Spinal cord (tissue), 10 donors: Measurements from ENCODE around the gene SOX8. TPM values are rescaled to one million over a fixed set of nuclear protein-coding genes. Genes with fewer than 3 reads are reported as not detected.

ENCODE experiments used
- DNase-seq, 6 donors: peaks; one replicate each; pipeline versions ENCODE4 v3.0.0 to v3.0.0-alpha.2; 2013 to 2015; ENCODE audit warnings: low spot score in 6 of 6, low read depth in 4 of 6
- H3K27ac ChIP-seq: one replicate; pipeline ENCODE4 v1.5.1; 2013; ENCODE audit warnings: low read depth, low read length, control low read depth
- H3K27me3 ChIP-seq: one replicate; pipeline ENCODE4 v1.6.1; 2013; ENCODE audit warnings: low read length; ENCODE audit not compliant: control insufficient read depth, insufficient read depth
- H3K36me3 ChIP-seq: one replicate; pipeline ENCODE4 v1.6.1; 2013; ENCODE audit warnings: low read length; ENCODE audit not compliant: control insufficient read depth, insufficient read depth
- H3K4me1 ChIP-seq: one replicate; pipeline ENCODE4 v1.6.1; 2013; ENCODE audit warnings: low read length; ENCODE audit not compliant: control insufficient read depth, insufficient read depth
- H3K4me3 ChIP-seq: one replicate; pipeline ENCODE4 v1.5.1; 2013; ENCODE audit warnings: low read depth, low read length, control low read depth
- H3K9me3 ChIP-seq: one replicate; pipeline ENCODE4 v1.6.1; 2013; ENCODE audit warnings: low read length; ENCODE audit not compliant: control insufficient read depth, insufficient read depth
- WGBS: methylation state at CpG from one replicate; pipeline ENCODE4 v1.1.5; 2013; ENCODE audit warnings: missing lambda C conversion rate; ENCODE audit not compliant: insufficient coverage; 5-methylcytosine and 5-hydroxymethylcytosine counted together
- long read RNA-seq, 4 donors: transcript quantifications; one replicate each; lab custom pipeline, GENCODE V29; 2026
- polyA plus RNA-seq, 2 donors: library from polyadenylated mRNA; unstranded; fragments of 120-200 nt; gene quantifications; one replicate each; pipeline ENCODE4 v1.2.1, GENCODE V29; 2013; ENCODE audit not compliant: insufficient read length in 2 of 2
- total RNA-seq, 2 donors: library from RNA; depleted of rRNA in 1 of 2; stranded (reverse); fragments of 120-200 nt in 1 of 2; fragments of >200 nt in 1 of 2; gene quantifications; one replicate each; pipeline versions ENCODE4 v1.2.3 to v1.2.4, GENCODE V29; 2013 to 2014
- donor health status: healthy.

The SOX8 gene
- 10 to 100 TPM; 61.3 to 64.0 TPM for total RNA-seq
- 100 to 1,000 TPM; 166 to 200 TPM for polyA plus RNA-seq
- long read RNA-seq, donor 1, full-length matches to known transcripts, result 61 of 67 reads
- long read RNA-seq, donor 1, partial matches to known transcripts, result 0 of 67 reads
- long read RNA-seq, donor 1, other reads (novel, unspliced or antisense), result 6 of 67 reads
- long read RNA-seq, donor 2, full-length matches to known transcripts, result 35 of 35 reads
- long read RNA-seq, donor 2, partial matches to known transcripts, result 0 of 35 reads
- long read RNA-seq, donor 2, other reads (novel, unspliced or antisense), result 0 of 35 reads
- long read RNA-seq, donor 3, full-length matches to known transcripts, result 43 of 48 reads
- long read RNA-seq, donor 3, partial matches to known transcripts, result 5 of 48 reads
- long read RNA-seq, donor 3, other reads (novel, unspliced or antisense), result 0 of 48 reads
- long read RNA-seq, donor 4, full-length matches to known transcripts, result 2 of 43 reads
- long read RNA-seq, donor 4, partial matches to known transcripts, result 41 of 43 reads
- long read RNA-seq, donor 4, other reads (novel, unspliced or antisense), result 0 of 43 reads

DNA sequence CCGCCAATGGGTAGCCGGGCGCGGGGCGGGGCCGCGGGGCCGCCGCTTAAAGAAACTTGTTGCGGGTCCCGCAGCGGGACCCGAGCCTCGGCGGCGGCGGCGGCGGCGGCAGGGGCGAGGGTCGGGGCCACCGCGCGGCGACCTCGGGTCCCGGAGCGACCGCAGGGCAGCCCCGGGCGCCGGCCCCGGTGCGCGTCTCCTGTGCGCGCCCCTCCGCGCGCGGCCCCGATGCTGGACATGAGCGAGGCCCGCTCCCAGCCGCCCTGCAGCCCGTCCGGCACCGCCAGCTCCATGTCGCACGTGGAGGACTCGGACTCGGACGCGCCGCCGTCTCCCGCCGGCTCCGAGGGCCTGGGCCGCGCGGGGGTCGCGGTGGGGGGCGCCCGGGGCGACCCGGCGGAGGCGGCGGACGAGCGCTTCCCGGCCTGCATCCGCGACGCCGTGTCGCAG is at the start of gene SOX8:
Gene SOX8, plus strand, starts transcription at position 76 of the 450 bp plus-strand sequence. Its CDS starts 153 bp downstream, at position 229.
- Histone ChIP-seq H3K27me3 (peaks cover 8% of the 10 kb centered on the region), H3K27ac (peak within 1 kb of the TSS; percentile 59), H3K4me1 (peaks cover 79% of the 10 kb centered on the region), H3K36me3 (peaks cover 71% of the 10 kb centered on the region), H3K4me3 (peak within 1 kb of the TSS; percentile 55), H3K9me3 (no peaks in the 10 kb centered on the region)
- under 1% methylated on average over 80 of the region's 80 CpGs for WGBS
- DNase-seq, result no peak

DNA sequence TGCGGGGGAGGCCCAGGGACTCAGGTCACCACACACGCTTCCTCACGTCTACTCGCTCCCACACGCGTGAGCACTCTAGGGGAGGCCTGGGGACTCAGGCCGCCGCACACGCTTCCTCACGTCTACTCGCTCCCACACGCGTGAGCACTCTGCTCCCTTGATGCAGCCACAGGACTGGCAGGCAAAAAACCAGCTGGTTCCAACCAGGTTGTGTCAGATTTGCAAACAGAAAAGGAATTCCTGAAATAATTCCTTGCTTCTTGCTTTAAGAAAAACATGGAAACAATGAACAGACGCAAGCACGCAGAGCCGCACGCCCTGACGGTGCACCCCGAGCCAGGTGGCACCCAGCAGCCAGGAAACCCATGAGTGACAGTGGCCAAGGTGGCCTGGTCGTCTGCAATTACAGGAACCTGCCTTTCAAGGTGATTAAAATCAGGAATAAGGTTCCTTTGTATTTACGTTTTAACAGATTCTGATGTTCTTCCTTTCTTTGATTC is 48.7 kb upstream of the SOX8 start:
- no peak overlapping the region for H3K27ac ChIP-seq
- peaks cover 3% of the 10 kb centered on the region for H3K4me1 ChIP-seq
- 89% methylated on average over 20 of the region's 21 CpGs for WGBS
- peaks cover 76% of the 10 kb centered on the region for H3K36me3 ChIP-seq
- DNase-seq, result no peak
- no peak overlapping the region for H3K4me3 ChIP-seq
- no peaks in the 10 kb centered on the region for H3K27me3 ChIP-seq
- no peaks in the 10 kb centered on the region for H3K9me3 ChIP-seq

DNA sequence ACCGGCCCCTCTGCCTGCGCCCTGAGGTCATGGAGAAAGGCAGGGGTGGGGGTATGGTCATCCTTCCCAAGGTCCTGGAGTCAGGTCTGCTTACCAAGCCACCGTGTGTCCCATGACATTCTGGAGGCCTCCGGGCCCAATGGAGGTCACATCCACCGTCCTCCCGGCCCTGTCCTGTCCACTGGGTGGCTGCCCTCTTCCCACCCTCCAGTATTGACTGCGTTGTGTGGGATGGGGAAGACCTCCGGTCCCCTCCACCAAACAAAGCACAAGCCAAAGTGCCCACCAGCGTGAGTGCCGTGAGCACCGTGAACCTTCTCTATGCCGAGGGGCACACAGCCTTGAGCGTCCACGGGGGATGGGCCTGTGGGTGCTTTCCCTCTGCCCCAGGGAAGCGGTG is 48.0 kb upstream of the SOX8 start:
- 98% methylated on average over 14 of the region's 15 CpGs for WGBS
- H3K27me3 ChIP-seq, result no peaks in the 10 kb centered on the region
- peaks cover 81% of the 10 kb centered on the region for H3K36me3 ChIP-seq
- H3K4me3 ChIP-seq, result no peak overlapping the region
- H3K27ac ChIP-seq, result no peak overlapping the region
- DNase-seq, result no peak
- peaks cover 3% of the 10 kb centered on the region for H3K4me1 ChIP-seq
- no peaks in the 10 kb centered on the region for H3K9me3 ChIP-seq

DNA sequence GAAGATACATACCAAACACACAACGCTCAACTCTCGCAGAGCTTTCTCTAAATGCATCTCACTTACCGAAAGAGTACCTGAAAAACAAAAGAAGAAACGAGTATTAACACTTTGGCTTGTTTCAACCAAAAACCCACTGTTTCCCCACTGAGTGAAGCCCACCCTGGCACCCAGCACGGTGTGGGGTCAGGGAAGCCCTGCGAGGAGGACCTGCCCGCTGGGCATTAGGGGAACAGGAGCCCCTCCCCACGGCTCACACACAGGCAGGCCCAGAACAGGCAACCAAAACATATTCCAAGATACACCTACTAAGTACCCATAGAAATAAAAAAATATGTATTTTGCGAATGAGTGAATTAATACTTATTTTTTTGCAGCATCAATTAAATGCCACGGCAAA is 47.4 kb upstream of the SOX8 start:
- no peak overlapping the region for H3K27ac ChIP-seq
- no peaks in the 10 kb centered on the region for H3K4me1 ChIP-seq
- H3K27me3 ChIP-seq, result no peaks in the 10 kb centered on the region
- no peak for DNase-seq
- H3K36me3 ChIP-seq, result peaks cover 78% of the 10 kb centered on the region
- no peak overlapping the region for H3K4me3 ChIP-seq
- 100% methylated on average over 2 of the region's 10 CpGs for WGBS
- no peaks in the 10 kb centered on the region for H3K9me3 ChIP-seq

DNA sequence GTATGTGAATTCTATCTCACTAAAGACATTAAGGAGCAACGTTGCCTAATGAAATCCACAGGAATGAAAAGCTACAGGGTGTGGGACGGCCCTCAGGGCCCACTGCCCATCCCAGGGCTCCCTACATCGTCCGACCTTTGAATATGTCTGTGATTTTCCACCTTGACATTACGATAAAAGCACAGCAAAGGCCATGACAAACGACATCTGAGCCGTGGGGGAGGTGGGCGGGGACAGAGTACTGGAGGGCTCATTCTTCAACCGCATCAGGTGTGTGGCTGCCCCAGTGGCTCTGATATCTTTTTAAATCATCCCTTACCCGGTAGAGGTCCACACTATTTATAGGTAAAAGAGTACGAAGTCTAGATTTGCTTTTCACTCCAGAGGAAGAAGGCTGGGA is 45.9 kb upstream of the SOX8 start:
- Histone ChIP-seq H3K27ac (no peak overlapping the region), H3K27me3 (no peaks in the 10 kb centered on the region), H3K4me1 (no peaks in the 10 kb centered on the region), H3K9me3 (no peaks in the 10 kb centered on the region), H3K36me3 (peaks cover 76% of the 10 kb centered on the region), H3K4me3 (no peak overlapping the region)
- no peak for DNase-seq
- 67% methylated on average over 8 of the region's 11 CpGs for WGBS

DNA sequence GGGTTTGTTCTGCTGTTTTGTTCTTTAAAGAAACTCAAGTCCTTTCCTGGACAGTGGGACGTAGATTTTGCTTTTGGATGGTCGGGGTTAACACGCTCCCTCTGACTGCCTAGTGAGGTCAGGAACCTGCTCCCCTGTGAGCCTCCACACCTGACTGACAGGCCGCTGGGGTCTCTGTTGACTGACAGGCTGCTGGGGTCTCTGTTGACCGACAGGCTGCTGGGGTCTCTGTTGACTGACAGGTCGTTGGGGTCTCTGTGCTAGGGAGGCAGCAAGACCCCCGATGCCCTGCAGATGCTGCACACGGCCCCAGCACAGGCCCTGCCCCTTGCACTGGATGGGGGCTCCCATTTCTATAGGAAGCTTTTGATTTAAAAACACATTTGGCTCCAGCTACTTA is 44.3 kb upstream of the SOX8 start:
- no peak for DNase-seq
- peaks cover 11% of the 10 kb centered on the region for H3K9me3 ChIP-seq
- H3K4me1 ChIP-seq, result no peaks in the 10 kb centered on the region
- no peaks in the 10 kb centered on the region for H3K27me3 ChIP-seq
- WGBS, result 66% methylated on average over 8 of the region's 8 CpGs
- H3K4me3 ChIP-seq, result no peak overlapping the region
- no peak overlapping the region for H3K27ac ChIP-seq
- peaks cover 62% of the 10 kb centered on the region for H3K36me3 ChIP-seq

DNA sequence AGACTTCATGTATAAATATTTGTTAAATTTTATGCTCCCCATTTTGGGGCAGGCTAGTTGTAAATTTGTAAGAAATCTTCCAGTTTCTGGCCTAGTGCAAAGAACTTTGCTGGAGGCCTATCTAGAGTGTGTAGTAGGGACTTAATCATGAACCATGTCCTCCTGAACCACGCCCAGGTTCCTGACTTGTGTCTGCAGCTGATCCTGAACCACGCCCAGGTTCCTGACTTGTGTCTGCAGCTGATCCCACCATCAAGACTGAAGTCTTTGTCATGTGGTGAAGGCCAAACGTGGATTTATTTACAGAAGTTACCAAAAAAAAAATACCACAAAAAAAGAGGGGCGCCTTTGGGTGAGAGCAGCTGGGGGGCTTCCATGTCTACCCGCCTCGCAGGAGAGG is 43.8 kb upstream of the SOX8 start:
- 50% methylated on average over 2 of the region's 6 CpGs for WGBS
- Histone ChIP-seq H3K27me3 (no peaks in the 10 kb centered on the region), H3K36me3 (peaks cover 61% of the 10 kb centered on the region), H3K4me3 (no peak overlapping the region), H3K9me3 (peaks cover 14% of the 10 kb centered on the region), H3K27ac (no peak overlapping the region), H3K4me1 (no peaks in the 10 kb centered on the region)
- DNase-seq, result no peak

DNA sequence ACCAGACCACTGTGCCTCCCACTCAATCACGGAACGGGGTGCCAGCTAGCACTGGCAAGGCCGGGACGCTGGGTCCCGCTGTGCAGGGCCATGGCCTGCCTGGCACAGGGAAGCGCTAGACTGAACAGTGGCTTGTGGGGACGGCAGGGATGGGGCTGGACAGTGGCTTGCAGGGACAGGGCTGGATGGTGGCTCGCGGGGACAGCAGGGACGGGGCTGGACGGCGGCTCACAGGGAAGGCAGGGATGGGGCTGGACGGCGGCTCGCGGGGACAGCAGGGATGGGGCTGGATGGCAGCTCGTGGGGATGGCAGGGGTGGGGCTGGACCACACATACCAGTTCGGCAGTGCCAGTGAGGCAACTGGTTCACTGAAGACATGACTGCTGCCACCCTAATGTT is 43.4 kb upstream of the SOX8 start:
- H3K27ac ChIP-seq, result no peak overlapping the region
- no peaks in the 10 kb centered on the region for H3K4me1 ChIP-seq
- WGBS, result 79% methylated on average over 14 of the region's 18 CpGs
- peaks cover 56% of the 10 kb centered on the region for H3K36me3 ChIP-seq
- no peak for DNase-seq
- no peaks in the 10 kb centered on the region for H3K27me3 ChIP-seq
- no peak overlapping the region for H3K4me3 ChIP-seq
- peaks cover 14% of the 10 kb centered on the region for H3K9me3 ChIP-seq

DNA sequence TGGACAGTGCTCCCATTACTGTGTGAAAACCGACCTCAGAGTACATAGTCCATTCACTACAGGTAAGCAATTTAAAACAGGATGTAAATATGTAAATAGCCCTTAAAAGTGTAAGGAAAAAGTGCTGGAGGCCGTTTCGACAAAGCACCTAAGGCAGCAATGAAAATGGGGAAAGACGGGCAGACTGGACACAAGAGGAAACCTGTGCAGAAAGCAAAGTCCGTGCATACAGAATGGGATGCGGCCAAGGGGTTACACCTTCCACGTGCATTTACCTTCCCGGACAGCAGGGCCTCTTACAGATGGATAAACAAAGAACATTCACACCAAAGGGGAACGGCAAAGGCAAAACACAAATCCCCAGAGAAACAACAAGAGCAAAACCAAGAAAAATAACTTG is 42.8 kb upstream of the SOX8 start:
- H3K36me3 ChIP-seq, result peaks cover 50% of the 10 kb centered on the region
- H3K27me3 ChIP-seq, result no peaks in the 10 kb centered on the region
- no peak overlapping the region for H3K4me3 ChIP-seq
- H3K27ac ChIP-seq, result no peak overlapping the region
- no peak for DNase-seq
- H3K9me3 ChIP-seq, result peaks cover 14% of the 10 kb centered on the region
- H3K4me1 ChIP-seq, result no peaks in the 10 kb centered on the region
- WGBS, result 69% methylated on average over 6 of the region's 9 CpGs

DNA sequence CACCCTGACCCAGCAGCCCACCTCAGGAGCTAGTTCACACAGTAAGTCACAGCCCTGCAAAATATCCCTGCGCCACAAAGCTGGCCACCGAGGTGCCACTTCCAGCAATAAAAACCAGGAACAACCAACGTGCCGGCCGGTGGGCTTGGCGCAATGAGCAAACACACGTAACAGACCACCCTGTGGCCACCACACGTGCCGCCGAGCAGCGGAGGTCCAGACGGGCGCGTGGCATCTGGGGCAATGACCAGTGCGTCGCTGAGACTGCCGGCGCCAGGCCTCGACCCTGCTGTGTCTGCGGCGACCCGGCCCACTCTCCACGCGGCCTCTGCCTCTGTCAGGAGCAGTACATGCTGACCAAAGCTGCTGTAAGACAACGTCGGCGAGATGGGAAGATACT is 42.3 kb upstream of the SOX8 start:
- no peak for DNase-seq
- WGBS, result 87% methylated on average over 24 of the region's 27 CpGs
- no peak overlapping the region for H3K27ac ChIP-seq
- no peaks in the 10 kb centered on the region for H3K27me3 ChIP-seq
- peaks cover 48% of the 10 kb centered on the region for H3K36me3 ChIP-seq
- H3K4me3 ChIP-seq, result no peak overlapping the region
- H3K9me3 ChIP-seq, result peaks cover 14% of the 10 kb centered on the region
- no peaks in the 10 kb centered on the region for H3K4me1 ChIP-seq
